ENCODE data around the gene SMCO2.
"Not testable (repeated sequence)": the region's sequence is repeated elsewhere in the genome, so short reads cannot be mapped to it uniquely, and the experiment has no call there.

Gene SMCO2

GRCh38 chr12:27530157-27530922, 83.8 kb downstream of the SMCO2 start:
- DNase-seq, result no peak

GRCh38 chr12:27531896-27532295, 85.4 kb downstream of the SMCO2 start:
- no peak for DNase-seq

DNA sequence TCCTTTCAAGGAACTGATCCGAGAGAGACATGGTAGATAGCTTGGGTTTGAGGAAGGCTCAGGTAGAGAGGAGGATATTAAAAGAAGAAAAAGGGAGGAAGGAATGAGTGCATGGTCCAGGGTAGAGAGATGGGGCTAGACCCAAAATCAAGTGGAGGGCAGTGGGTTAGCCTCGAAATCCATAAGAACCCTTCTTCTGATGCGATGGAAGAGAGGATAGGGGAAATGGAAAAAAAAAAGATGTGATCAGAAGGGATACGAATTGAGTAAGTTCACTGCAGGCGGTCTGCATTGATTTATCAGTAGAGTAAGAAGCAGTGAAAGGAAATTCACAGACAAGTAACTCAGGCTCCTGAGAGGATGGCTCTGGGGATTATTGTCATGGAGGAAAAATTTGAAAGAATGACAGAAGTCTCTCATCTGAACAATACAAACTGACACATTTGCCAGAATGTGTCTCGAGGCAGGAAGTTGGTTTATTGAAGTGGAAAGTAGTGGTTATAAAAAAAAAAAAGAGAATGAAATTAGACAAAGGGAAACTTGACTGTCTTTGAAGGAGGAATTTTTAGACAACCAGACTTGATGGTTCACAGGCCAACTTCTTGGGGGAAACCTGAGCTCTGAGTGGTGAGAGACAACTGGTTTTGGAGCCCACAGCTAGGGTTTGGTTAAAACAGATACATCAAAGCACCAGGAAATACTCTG, 87.7 kb downstream of the SMCO2 start:
- no peak for DNase-seq

GRCh38 chr12:27534765-27535161, 88.2 kb downstream of the SMCO2 start:
- no peak for DNase-seq

DNA sequence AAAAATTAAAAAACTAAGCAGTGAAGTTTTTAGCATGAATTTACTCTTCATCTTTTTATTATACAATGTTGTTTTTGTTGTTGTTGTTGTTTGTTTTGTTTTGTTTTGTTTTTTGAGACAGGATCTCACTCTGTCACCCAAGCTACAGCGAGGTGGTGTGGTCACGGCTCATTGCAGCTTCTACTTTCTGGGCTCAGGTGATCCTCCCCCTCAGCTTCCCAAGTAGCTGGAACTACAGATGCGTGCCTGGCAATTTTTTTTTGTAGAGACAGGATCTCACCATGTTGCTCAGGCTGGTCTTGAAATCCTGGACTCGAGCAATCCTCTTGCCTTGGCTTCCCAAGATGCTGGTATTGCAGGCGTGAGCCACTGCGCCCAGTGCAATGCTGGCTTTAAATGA, 88.8 kb downstream of the SMCO2 start:
- DNase-seq, result no peak

GRCh38 chr12:27537855-27538675, 91.5 kb downstream of the SMCO2 start:
- no peak for DNase-seq

- no peak for DNase-seq
These were observed 92.7 kb downstream of the SMCO2 start for GRCh38 chr12:27539191-27539631.

- DNase-seq, result no peak
These were observed 94.6 kb downstream of the SMCO2 start for GRCh38 chr12:27541031-27541719.

DNA sequence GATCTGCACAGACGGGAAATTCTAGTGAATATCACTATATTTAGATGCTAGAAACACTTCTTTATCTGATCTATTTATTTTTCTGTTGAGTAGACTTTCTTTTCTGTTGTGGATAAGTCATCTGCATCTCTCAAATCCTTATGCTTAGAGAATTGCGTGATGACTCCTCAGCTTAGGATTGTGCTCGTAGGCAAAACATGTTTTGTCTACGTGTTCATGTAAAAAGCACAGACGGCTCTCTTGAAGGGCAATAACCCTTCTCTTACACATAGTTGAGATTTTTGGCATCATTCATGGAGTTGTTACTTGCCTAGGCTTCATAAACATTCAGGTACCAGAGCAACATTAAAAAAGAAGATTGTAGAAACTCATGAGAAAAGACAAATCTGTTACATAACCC, 96.1 kb downstream of the SMCO2 start:
- no peak for DNase-seq

DNA sequence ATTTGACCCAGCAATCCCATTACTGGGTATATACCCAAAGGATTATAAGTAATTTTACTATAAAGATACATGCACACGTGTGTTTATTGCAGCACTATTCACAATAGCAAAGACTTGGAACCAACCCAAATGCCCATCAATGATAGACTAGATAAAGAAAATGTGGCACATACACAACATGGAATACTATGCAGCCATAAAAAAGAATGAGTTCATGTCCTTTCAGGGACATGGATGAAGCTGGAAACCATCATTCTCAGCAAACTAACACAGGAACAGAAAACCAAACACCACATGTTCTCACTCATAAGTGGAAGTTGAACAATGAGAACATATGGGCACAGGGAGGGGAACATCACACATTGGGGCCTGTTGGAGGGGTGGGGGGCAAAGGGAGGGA, 98.3 kb downstream of the SMCO2 start:
- DNase-seq, result not testable (repeated sequence)

- DNase-seq, result no peak
These were observed 99.1 kb downstream of the SMCO2 start for GRCh38 chr12:27545665-27546064.

DNA sequence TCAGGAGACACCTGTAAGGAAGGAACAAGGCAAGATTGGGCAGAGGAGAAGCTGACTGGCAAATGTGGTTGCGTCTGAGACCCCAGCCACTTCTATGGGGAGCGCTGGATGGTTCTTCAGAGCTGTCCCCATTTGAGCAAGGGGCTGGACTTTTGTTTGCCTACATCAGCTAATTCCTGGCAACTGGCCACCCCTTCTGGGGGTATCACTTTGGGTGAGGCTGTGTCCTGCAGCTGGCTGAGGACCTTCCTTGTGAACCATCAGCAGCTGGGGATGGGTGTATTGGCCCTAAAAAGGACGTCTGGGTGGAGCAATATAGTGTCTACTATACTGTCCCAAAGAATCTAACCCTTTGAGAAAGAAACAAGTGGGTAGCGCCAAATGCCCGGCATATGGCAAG, 101.1 kb downstream of the SMCO2 start:
- DNase-seq, result no peak

DNA sequence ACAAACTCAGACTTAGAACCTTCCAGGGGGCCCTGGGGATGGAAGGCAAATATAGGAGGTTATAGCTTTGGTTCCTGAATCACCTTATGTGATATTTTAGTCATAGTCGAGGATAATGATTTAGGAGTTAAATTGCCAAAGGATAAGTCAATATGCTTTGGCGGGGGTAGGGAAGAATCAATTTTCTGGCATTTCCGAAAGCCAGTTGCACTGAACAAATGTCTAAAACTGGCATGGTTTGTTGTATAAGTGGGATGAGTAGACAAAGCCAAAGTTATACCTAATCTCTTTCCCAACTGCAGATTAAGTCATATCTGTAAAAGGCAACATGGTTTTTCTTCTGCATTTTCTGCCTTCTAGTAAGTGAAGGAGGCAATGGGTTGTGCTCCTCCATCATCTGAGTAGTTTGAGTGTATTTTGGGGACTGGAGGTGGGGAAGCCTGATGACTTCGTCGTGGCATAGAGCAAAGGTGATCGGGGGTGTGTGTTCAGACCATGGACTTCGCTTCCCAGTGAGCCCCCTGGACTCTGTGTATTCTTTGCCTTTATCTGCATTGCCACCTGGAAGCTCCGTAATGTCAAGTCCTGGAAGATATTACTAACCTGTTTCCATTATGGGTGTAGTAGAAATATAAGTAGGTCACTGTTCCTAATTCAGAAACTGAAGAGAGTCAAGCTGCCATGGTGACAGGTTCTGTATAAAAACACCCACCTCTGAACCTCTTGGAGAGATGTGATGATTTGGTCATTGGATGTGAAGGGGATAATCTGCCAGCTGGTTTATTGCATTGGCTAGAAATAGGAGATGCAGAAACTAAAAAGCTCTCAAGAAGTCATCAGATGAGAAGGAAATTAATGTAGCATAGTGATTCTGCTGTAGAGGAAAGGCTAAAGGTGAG, 102.0 kb downstream of the SMCO2 start:
- no peak for DNase-seq

- no peak for DNase-seq
These were observed 102.8 kb downstream of the SMCO2 start for GRCh38 chr12:27549236-27549800.

- DNase-seq, result no peak
These were observed 103.5 kb downstream of the SMCO2 start for GRCh38 chr12:27549801-27550652.

DNA sequence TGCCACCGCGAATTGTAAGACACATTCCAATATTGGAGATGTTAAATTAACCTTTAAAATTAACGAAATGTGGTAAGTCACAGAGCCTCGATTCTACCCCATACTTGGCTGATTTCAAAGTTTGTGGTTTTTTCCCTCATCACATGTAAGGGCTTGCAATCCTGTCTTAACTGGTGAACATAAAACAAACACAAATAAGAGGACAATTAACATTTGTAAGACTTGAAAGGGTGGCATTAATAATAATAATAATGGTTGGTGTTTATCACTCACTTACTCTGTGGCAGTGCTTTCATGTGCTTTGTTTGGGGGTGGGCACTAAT, 104.1 kb downstream of the SMCO2 start:
- DNase-seq, result no peak

GRCh38 chr12:27551172-27551840, 104.8 kb downstream of the SMCO2 start:
- no peak for DNase-seq
